Thymus (tissue), 11 donors: ENCODE measurements around the gene TMEM44. TPM values are rescaled to one million over a fixed set of nuclear protein-coding genes. Genes with fewer than 3 reads are reported as not detected.

Experiments used
- DNase-seq, 9 donors: peaks; one replicate each; pipeline ENCODE4 v3.0.0-alpha.2; 2013; ENCODE audit warnings: low spot score in 9 of 9, low read depth in 6 of 9, missing footprints in 1 of 9
- H3K27ac ChIP-seq, 2 donors: one replicate each; pipeline ENCODE4 v1.5.1; 2013; ENCODE audit warnings: control low read depth in 1 of 2, low read depth in 1 of 2, low read length in 1 of 2, mild to moderate bottlenecking in 1 of 2, moderate library complexity in 1 of 2
- H3K27me3 ChIP-seq, 2 donors: one replicate each; pipeline ENCODE4 v1.5.1; 2013; ENCODE audit warnings: low read length in 1 of 2; ENCODE audit not compliant: control insufficient read depth in 2 of 2, insufficient read depth in 1 of 2
- H3K36me3 ChIP-seq, 2 donors: one replicate each; pipeline ENCODE4 v1.5.1; 2013; ENCODE audit warnings: low read length in 1 of 2, mild to moderate bottlenecking in 1 of 2, moderate library complexity in 1 of 2; ENCODE audit not compliant: control insufficient read depth in 2 of 2, insufficient read depth in 2 of 2
- H3K4me1 ChIP-seq, 2 donors: one replicate each; pipeline ENCODE4 v1.5.1; 2013; ENCODE audit warnings: low read length in 2 of 2; ENCODE audit not compliant: control insufficient read depth in 2 of 2, insufficient read depth in 2 of 2
- H3K4me3 ChIP-seq, 2 donors: one replicate each; pipeline ENCODE4 v1.5.1; 2013; ENCODE audit warnings: low read length in 2 of 2, control low read depth in 1 of 2, mild to moderate bottlenecking in 1 of 2
- H3K9me3 ChIP-seq, 2 donors: one replicate each; pipeline ENCODE4 v1.5.1; 2013; ENCODE audit warnings: low read length in 1 of 2, mild to moderate bottlenecking in 1 of 2; ENCODE audit not compliant: control insufficient read depth in 2 of 2, insufficient read depth in 1 of 2
- WGBS: extraction: QIAGEN DNeasy Blood & Tissue Kit; methylation state at CpG from one replicate; pipeline ENCODE4 v1.1.7; 2013; 5-methylcytosine and 5-hydroxymethylcytosine counted together
- polyA plus RNA-seq: library from polyadenylated mRNA; stranded (reverse); fragments of 200-250 nt; gene quantifications from one replicate; pipeline ENCODE4 v1.2.3, GENCODE V29; 2013
- total RNA-seq: library from RNA; stranded (reverse); fragments of 120-200 nt; gene quantifications from one replicate; pipeline ENCODE4 v1.2.4, GENCODE V29; 2013
- donor health status: healthy.

The TMEM44 gene
- total and polyA plus RNA-seq, 2 donors: 2.4 to 7.1 TPM

DNA sequence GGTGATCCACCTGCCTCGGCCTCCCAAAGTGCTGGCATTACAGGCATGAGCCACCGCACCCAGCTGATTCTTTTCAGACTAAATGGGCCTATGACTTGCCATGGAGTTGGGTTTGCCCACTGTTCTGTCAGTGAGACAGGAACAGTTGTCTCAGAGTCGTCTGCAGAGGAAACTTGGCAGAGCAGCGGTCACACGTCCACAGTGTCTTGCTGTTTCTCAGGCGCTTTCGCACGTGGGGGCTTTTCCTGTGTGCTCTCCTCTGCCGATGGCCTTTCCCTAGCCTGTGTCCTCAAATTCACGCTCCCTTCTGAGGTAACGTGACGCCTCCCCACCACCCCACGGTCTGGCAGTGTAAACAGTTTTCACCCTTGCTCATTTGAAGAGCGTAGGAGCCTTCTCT is 11.3 kb downstream of the TMEM44 start:
- H3K27ac ChIP-seq: no peak overlapping the region
- no peaks in the 10 kb centered on the region for H3K9me3 ChIP-seq
- no peaks in the 10 kb centered on the region for H3K4me1 ChIP-seq
- no peak overlapping the region for H3K4me3 ChIP-seq
- H3K36me3 ChIP-seq: peaks cover 7% of the 10 kb centered on the region in 2 donors
- 97% methylated on average over 14 of the region's 14 CpGs for WGBS
- no peaks in the 10 kb centered on the region for H3K27me3 ChIP-seq
- DNase-seq: no peak

DNA sequence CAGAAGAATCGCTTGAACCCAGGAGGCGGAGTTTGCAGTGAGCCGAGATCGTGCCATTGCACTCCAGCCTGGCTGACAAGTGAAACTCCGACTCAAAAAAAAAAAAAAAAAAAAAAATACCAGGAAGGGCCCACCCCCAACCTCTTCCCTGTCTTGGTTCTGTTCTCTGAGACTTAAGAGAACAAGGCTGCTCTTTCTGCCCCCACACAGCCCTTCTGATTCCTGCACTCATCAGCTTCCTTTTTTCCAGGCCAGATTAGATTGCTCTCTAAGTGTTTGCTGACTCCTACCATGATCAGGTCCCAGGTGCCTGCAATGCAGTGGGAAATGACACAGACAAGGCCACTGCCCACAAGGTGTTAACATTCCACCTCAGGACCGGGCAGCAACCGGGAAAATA is 13.0 kb downstream of the TMEM44 start:
- Histone ChIP-seq H3K9me3 (no peaks in the 10 kb centered on the region), H3K4me1 (no peaks in the 10 kb centered on the region), H3K4me3 (no peak overlapping the region), H3K27ac (no peak overlapping the region), H3K36me3 (peaks cover 0 to 6% of the 10 kb centered on the region in 2 donors), H3K27me3 (no peaks in the 10 kb centered on the region)
- DNase-seq: no peak
- WGBS: 97% methylated on average over 7 of the region's 7 CpGs

DNA sequence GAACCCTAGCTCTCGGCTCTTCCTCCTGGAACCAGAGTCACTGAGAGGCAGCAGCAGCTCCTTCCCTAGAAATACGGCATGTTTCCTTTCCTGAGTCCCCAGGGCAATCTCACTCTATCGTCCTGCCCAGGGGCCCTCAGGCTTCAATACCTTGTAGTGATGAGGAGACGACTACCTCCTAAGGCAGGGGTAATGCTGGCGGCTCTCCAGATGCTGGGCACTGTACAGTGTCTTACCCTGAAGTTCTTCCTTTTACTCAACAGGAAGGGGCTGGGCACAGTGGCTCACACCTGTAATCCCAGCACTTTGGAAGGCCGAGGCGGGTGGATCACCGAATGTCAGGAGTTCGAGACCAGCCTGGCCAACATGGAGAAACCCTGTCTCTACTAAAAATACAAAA is 13.5 kb downstream of the TMEM44 start:
- 97% methylated on average over 9 of the region's 9 CpGs for WGBS
- DNase-seq: no peak
- H3K4me3 ChIP-seq: no peak overlapping the region
- H3K4me1 ChIP-seq: no peaks in the 10 kb centered on the region
- H3K36me3 ChIP-seq: peaks cover 0 to 6% of the 10 kb centered on the region in 2 donors
- no peaks in the 10 kb centered on the region for H3K27me3 ChIP-seq
- no peak overlapping the region for H3K27ac ChIP-seq
- no peaks in the 10 kb centered on the region for H3K9me3 ChIP-seq

DNA sequence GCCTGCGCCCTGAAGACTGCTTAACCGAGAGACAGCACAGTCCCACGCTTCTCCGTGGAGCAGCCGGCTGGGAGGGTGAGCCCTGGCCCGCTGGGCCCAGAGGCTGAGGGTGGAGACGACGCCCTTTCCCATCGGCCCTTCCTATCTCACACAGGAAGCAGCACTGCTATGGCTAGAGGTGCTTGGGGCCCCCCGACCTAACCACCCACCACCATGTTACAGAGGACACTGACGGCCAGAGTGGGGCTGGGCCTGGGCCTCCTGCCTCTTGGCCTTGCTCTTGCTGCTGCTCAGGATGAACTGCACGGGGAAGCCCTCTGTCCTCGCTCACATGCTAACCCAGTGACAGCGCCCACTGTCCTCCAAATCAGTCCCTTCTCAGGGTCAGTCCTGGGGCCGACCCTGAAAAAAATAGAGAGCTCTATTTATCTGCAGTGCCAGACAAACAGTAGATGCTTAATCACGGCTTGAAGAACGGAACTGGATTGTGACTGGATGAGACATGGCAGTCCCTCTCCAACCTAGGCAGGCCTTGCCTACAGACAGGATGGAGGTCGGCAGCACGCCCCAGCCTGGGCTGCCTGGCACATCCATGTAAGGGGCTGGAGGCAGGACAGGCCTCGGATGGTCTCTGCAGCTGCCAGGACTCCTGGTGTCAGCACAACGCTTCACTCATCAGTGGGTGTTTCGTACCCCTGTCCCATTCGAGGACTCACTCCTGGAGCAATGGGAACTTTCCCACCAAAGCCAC is 14.2 kb downstream of the TMEM44 start:
- Histone ChIP-seq H3K9me3 (peaks cover 0 to 3% of the 10 kb centered on the region in 2 donors), H3K4me3 (no peak overlapping the region), H3K4me1 (no peaks in the 10 kb centered on the region), H3K27me3 (no peaks in the 10 kb centered on the region), H3K27ac (no peak overlapping the region), H3K36me3 (peaks cover 0 to 6% of the 10 kb centered on the region in 2 donors)
- WGBS: 90% methylated on average over 23 of the region's 23 CpGs
- no peak for DNase-seq

DNA sequence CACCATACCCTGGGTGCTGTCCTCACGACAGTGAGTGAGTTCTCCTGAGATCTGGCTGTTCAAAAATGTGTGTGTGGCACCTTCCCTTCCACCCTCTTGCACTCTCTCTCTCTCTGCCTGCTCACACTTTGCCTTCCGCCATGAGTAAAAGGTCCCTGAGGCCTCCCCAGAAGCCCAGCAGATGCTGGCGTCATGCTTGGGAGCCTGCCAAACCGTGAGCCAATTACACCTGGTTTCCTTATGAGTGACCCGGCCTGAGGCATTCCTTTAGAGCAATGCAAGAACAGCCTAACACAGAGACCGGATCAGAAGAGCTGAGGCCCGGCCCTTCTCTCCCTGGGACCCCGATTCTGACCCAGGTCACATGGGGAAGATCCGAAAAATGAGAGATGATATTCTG is 15.4 kb downstream of the TMEM44 start:
- Histone ChIP-seq H3K9me3 (peaks cover 0 to 3% of the 10 kb centered on the region in 2 donors), H3K4me3 (no peak overlapping the region), H3K4me1 (no peaks in the 10 kb centered on the region), H3K27ac (no peak overlapping the region), H3K36me3 (peaks cover 0 to 6% of the 10 kb centered on the region in 2 donors), H3K27me3 (no peaks in the 10 kb centered on the region)
- WGBS: 92% methylated on average over 9 of the region's 9 CpGs
- DNase-seq: no peak

DNA sequence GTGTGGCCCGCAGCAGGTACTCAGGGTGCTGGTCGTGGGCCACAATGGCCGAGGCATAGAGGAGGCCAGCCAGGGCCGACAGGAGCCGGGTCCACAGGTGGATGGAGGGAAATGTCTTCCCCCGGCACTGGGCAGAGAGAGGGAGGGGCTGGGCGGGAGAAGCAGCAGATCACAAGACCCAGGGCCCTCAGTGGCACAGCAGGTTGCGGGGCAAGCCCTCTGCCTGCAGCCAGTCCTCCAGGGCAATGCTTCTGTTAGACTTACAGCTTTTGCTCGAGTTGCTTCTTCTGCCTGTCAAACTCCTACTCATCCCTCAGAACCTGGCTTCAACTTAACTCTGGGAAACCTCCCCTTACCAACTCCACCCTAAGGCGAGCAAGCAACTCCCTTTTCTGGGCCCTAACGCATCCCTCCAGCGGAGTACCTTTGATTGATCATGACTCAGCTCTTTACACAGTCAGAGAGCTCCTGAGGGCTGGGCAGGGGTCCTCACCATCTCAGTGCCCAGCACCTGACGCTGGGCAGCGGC is 16.0 kb downstream of the TMEM44 start:
- no peak for DNase-seq
- WGBS: 97% methylated on average over 14 of the region's 14 CpGs
- H3K4me3 ChIP-seq: no peak overlapping the region

DNA sequence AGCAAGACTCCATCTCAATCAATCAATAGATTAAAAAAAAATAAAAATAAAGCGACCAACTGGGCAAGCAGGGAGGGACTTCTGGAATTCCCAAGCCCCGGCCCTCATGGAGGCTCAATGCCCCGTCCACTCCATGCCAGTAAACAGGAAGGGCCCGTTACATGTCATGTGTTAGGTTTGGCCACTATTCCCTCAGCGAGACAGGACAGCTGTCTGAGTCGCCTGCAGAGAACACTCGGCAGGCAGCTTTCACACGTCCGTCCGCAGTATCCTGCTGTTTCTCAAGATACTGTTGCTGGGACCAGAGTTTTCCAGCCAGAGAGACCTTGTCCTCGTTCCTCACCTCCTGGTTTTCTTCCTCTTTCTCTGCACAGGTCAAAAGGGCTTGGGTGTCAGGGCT is 18.0 kb downstream of the TMEM44 start:
- Histone ChIP-seq H3K27ac (no peak overlapping the region), H3K36me3 (peaks cover 0 to 6% of the 10 kb centered on the region in 2 donors), H3K4me3 (no peak overlapping the region), H3K9me3 (peaks cover 0 to 3% of the 10 kb centered on the region in 2 donors), H3K27me3 (no peaks in the 10 kb centered on the region), H3K4me1 (no peaks in the 10 kb centered on the region)
- DNase-seq: no peak
- 98% methylated on average over 11 of the region's 11 CpGs for WGBS

More for the DNA sequence above, 16.0 kb downstream of the TMEM44 start:
- Histone ChIP-seq H3K4me1 (no peaks in the 10 kb centered on the region), H3K36me3 (peaks cover 0 to 6% of the 10 kb centered on the region in 2 donors), H3K27ac (no peak overlapping the region), H3K27me3 (no peaks in the 10 kb centered on the region), H3K9me3 (peaks cover 0 to 3% of the 10 kb centered on the region in 2 donors)

DNA sequence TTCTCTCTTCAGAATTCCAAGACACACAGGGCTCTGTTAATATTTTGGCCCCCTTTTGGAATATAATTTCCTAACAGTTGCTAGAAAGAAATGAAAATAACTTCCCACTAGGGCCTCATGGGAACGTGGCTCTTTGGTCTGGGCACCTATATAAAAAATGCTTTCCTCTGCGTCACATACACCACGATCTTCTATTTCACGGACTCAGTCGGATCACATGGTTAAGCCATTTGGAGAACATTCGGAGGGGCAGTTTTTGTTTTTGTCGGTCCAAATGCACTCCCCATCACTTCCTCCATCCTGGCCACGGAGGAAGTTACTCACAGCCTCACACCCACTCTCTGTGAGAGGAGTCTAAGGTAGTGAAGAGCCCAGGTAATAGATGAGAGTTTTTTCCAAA is 21.0 kb downstream of the TMEM44 start:
- Histone ChIP-seq H3K27ac (no peak overlapping the region), H3K4me1 (no peaks in the 10 kb centered on the region), H3K9me3 (peaks cover 0 to 3% of the 10 kb centered on the region in 2 donors), H3K4me3 (no peak overlapping the region), H3K36me3 (peaks cover 0 to 9% of the 10 kb centered on the region in 2 donors), H3K27me3 (no peaks in the 10 kb centered on the region)
- no peak for DNase-seq
- 69% methylated on average over 8 of the region's 8 CpGs for WGBS

DNA sequence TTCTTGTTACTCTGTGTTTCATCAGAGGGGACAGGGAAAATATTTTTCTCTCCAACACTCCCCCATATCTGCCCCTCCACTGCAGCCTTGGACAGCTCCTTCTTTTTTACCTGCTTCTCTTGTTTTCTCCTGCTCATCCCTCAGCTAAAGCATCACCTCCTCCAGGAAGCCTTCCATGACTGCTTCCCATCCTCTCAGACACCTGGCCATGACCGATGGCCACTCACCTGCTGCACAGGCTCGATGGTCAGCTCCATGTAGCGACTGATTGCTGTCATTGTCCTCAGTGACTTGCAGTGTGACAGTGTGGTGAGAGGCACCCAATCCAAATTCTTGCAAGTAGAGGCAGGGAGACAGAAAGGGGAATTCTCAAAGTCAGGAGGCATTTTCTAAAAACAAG is 22.5 kb downstream of the TMEM44 start:
- H3K9me3 ChIP-seq: peaks cover 0 to 3% of the 10 kb centered on the region in 2 donors
- 97% methylated on average over 3 of the region's 3 CpGs for WGBS
- no peaks in the 10 kb centered on the region for H3K27me3 ChIP-seq
- no peak overlapping the region for H3K4me3 ChIP-seq
- no peaks in the 10 kb centered on the region for H3K4me1 ChIP-seq
- H3K27ac ChIP-seq: no peak overlapping the region
- peaks cover 0 to 3% of the 10 kb centered on the region in 2 donors for H3K36me3 ChIP-seq
- DNase-seq: no peak
